ENCODE measurements around the gene FSCN2.
A peak's percentile ranks its signal among the peaks of the same experiment; 100 is the strongest.

FSCN2 gene

DNA sequence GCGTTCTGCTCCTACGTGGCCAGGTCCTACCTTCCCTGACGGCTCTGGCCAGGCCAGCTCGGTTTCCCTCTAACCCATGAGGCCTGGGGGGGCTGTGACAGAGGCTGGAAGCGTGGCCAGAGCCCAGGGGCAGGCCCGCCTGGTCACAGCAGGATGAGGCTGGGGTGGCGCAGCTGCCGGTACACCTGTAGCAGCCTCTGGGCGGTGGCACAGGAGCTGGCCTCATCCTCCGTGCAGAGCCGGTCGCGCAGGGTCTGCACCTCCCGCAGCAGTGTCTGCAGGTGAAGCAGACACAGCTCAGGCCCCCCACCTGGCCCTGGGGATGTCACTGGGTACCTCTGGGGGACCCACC, 12.5 kb downstream of the FSCN2 start:
- DNase-seq, result no peak

DNA sequence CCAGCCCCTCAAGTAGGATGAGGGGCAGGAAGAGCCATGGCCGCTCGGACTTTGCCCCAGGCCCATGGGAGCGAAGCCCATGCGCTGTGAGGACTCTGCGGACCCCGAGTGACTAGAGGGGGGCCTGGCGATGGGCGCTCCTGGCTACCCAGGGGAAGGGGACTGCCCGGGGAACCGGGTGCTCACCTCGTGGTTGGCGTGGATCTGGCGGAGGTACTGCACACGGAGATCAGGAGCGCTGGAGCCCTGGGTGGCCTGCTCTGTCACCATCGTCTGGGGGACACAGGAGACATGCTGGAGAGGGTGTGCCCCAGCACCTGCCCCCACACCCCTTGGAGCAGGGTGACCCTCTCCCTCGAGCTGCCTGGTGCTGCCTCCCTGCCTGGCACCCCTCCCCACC, 12.9 kb downstream of the FSCN2 start:
- no peak for DNase-seq

DNA sequence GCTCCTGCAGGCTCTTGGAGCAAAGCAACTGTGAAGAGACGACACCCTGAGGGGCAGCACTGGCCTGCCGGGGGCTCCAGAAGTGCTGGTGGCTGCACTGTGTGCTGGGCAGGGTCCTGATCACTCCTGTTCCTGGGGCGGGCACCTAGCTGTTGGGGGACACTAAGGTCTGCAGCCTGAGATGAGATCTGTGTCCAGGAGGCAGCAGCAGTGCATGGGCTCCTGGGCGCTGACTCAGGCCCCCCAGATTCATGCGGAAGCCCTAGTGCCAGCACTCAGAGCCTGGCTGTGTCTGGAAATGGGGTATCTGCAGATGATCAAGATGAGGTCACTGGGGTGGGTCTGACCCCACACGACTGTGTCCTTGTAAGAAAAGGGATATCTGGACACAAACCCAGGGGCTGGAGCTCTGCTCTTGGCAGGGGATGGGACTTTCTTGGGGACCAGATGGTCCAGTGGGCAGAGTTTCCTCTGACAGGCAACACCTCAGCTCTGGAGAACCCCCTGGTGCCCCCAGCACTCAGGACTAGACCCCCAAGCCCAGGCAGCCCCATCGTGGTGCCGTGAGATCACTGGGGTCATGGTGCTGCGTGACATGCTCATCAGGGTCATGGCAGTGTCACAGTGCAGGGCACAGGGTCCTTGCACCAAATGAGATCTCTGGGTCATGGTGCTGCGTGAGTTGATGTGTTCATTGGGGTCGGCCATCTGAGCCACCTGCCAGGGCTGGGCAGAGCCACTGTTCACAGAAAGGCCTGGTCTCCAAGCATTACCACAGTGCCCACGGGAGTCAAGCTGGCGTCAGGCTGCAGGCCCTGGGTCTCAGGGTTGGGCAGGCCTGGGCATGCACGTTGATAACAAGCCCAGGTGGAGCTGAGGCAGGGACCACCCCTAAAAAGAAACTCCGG, 14.5 kb downstream of the FSCN2 start:
- no peak for DNase-seq

DNA sequence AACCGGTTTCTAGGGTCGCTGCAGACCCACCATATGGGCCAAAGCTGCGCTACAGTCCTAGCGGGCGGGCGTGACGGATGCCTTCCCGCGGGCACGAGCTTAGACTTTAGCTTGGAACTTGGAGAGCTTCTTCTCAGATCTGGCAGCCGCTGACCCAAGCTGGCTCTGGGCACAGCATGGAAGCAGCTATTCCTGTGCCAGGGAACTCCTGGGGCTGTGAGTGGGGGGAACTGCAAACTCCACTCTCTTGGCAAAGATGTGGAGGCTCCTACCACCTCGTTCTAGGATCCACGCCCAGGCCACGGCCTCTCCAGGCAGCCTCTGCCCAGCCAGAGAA, 15.1 kb downstream of the FSCN2 start:
- DNase-seq, result no peak

DNA sequence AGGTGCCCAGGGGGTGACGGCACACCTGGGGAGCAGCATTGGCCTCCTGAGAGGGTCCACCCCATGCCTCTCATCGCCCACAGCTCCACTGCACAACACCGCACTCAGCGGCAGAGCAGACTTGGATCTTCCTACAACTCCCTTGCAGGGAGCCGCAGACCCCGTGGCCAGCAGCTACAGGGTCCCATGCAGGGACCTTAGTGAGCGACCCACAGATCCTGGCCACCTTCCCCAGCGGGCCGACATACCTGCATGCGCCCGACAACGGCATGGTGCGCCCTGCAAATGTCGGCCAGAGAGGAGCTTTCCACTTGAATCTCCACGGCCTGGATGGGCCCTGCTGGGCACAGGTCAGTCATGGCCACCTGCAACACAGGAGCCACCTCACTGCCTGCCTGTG, 15.6 kb downstream of the FSCN2 start:
- no peak for DNase-seq

DNA sequence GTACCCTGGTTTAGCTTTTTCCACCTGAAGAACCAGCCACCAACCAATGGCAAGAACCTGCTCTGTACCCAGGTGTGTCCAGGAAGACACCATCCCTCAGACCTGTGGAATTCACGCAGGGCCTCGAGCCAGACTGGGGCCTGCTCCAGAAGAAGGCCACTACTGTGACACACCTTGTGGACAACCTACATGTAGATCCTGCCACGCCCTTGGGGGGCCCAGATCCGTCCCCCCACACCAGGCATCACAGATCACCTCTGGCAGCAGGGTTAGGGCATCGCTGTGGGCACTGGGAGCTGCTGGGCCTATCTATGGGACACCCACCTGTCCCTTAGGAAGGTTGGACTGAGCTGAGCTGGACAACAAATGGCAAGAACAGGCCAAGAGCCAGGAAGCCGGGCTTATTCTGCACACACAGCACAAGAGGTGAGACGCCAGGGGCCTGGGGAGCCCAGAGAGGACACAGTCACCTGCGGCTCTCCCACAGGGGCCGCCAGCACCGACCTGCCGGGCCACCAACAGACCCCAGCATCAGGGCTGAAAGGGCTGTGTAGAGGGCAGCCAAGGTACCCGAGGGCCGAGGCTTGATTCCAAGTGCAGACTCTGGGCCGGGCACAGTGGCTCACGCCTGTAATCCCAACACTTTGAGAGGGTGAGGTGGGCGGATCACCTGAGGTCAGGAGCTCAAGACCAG, 16.3 kb downstream of the FSCN2 start:
- no peak for DNase-seq

- DNase-seq, result no peak
These were observed 17.2 kb downstream of the FSCN2 start for GRCh38 chr17:81545160-81545949.

- DNase-seq, result no peak
These were observed 18.9 kb downstream of the FSCN2 start for GRCh38 chr17:81546906-81547613.

GRCh38 chr17:81547614-81547982, 19.4 kb downstream of the FSCN2 start:
- DNase-seq, result no peak

DNA sequence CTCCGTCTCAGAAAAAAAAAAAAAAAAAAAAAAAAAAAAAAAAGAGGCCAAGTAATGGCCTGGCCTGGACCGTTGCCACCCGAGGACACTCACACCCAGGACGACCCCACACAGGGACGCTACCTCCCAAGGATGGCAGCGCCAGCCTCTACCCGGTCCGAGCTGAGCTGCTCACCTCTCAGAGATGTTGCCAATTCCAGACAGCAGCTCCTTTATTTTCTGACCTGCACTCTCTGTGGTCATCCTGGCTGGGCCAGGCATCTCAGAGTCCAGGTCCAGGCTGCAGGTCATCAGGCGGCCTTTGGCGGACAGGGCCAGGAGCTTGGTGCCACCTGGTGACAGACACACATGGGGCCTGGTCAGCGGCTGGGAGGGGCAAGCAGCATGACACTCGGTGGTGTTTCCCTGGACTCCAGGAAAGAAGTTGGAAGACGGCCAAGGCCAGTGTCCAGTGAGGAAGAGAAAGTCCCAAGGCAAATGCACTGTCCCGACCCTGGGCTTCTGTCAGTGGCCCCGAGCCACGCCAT, 20.9 kb downstream of the FSCN2 start:
- DNase-seq, result no peak

- DNase-seq, result no peak
These were observed 21.6 kb downstream of the FSCN2 start for GRCh38 chr17:81549826-81550225.

DNA sequence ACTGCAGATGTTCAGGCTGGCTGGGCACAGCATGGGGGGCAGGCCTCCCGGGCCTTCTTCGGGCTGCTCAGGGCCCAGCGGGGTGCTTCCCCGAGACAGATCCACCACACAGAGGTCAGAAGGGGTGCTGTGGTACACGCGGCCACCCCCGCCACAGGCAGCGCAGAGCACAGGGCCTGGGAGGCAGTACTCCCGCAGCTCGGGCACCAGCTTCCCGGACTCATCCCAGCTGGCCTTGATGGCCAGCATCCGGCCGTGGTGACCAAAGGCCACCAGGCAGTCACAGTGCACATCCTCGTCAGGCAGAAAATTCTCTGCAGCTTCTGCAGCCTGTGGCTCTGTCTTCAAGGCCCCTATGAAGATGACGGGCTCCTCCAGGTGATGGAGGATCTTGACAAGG, 22.1 kb downstream of the FSCN2 start:
- DNase-seq, result no peak

DNA sequence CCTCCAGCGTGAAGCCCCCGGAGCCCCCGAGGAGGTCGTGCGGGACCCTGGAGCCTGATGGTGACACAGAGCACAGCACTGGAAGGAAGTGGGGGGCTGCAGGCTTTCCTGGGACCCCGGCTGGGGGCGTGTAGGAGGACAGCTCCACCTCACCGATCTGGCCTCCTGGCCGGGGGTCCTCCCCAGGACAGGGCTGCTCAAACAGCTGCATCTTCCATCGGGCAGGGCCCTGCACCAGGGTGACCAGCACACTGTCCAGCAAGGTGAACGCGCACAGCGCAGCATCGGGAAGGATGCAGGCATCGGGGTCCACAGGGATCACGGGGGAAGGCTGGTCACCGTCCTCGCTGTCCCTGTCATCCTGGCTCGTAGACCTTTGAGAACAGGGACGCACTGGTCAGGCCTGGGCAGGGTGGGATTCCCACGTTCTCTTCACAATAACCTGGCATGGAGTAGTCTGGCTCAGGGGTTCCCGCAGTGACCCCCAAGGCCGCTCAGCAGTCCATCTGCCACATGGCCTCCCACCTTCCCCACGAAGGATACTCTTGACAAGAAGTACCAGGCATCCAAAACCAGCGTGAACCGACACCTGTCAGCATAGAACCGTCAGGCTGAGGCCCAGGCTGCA, 22.8 kb downstream of the FSCN2 start:
- no peak for DNase-seq

DNA sequence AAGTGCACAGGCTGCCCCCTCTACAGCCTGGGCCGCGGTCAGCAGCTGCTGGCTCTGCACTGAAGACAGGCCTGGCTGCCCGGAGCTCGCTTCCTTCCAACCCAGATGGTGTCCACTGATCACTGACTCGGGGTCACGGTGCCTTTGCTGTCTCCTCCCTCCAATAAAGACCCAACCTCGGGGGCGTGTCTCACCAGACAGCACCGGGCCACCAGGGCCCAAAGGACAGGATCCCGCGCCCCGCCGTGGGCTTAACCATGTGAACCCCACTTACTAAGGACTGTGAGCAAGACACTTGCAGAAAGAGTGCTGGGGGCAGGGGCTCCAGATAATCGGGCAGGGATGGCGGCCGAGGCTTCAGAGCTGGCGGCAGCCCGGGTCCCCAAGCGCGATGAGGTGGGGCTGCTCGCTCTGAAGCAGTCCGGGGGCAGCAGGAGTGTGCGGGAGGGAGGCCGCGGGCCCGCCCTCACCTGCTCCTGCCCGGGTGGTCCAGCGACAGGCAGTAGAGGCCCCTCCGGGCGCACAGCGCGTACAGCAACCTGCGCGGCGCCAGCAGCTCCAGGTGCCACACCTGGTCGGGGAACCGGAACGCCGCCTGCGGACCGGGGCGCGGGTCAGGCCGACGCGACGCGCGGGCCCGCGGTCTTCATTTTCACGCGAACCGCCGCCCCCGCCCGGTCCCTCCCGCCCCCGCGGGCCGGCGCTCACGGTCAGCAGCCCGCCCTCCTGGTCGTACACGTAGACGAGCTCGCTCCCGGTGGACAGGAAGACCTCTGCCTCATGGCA, 23.5 kb downstream of the FSCN2 start:
- peak; percentile 34 for DNase-seq

DNA sequence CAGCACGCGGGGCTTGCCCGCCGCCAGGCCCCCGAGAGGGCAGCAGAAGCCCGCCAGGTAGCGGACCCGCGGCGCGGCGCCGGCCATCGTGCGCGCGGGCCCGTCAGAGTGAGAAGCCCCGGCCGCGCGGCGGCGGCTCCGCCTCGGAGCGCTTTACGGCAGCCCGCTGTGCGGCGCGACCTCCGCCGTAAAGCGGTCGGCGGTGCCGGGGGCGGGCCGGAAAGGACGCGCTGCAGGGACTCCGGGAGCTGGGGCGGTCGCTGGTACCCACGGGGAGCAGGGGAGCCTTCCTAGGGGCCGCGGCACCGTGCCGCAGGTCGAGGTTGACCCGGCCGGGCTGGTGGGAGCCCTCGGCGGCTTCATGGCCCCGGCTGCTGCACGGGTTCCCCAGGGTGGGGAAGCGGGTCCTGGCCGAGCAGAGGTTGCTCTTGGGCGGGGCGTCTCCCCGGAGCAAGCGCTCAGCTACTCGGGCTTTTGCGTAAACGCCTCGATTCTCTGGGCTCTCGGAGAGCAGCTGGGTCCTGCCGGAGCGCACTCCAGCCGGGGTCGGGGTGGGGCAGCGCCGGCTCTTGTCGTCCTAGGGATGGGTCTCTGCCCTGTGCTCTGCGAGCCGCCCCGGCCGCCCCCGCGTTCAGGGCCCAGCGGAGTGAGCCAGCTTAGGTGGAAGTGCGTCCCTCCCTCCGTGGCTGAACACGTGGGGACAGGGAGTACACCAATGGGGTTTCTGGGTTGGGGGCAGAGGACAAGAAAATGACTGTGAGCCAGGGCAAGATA, 24.3 kb downstream of the FSCN2 start, which contains the start of gene FAAP100:
Gene FAAP100 (minus strand): TSS at position 110 of the 774 bp plus-strand sequence. CDS start 23 bp downstream, at position 87.
- DNase-seq, result peak; percentile 82 to 86

GRCh38 chr17:81553018-81553615, 24.9 kb downstream of the FSCN2 start:
- DNase-seq, result peak; percentile 83

DNA sequence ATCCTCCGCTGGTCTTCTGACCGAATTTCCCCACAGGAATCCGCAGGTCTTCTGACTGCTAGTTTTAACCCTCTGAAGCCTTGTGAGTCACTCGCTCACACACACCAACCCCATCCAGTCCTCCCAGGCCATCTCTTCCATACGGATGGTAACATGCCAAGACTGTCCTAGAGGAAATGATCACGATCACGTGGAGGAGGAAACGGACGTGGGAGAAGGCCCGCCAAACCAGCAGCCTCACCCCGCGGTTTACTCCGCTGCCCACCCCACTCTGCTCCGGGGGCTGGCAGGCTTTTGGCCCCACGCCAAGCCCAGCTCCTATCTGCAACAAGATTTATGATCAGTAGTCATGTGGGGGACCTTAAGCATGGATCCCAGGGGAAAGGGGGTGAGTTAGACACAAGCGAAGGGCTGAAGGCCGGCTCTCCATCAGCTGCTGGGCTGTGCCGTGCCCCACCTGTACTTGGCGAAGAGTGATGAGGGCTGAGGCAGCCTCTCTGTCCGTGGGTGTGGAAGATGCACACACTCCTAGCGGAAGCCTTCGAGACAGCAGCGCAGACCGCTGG, 25.5 kb downstream of the FSCN2 start:
- DNase-seq, result peak in 1 of 2 donors; percentile 28

DNA sequence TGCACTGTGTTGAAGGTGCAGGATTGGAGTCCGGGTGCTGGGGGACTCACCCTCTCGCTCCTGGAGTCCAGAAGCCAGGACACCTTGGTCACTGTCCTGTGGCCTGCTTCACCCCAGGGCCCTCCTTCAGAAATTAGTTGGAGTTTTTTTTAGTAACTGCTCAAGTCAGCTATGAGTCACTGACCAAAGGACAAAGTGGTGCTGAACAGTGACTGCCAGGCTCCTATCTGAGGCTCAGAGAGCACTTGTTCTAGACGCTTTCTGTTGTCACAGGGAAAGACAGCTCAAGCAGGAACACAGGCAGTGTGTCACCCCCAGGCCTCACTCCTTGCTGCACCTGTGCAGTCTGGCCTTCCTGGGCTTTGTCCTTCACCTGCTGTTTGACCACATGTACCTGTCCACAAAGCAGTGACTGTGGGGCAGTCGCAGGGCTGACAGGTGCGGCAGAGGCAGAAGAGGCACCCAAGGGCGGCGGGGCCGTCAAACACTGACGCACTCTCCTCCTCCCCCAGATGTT, 28.1 kb downstream of the FSCN2 start:
- DNase-seq, result no peak

GRCh38 chr17:81556863-81557262, 28.7 kb downstream of the FSCN2 start:
- no peak for DNase-seq
